Activated T-helper 17 cell treated with anti-CD3 and anti-CD28 coated beads, Interleukin-2, amount 50 U/mL, for 72 hours (primary cell): ENCODE results near the gene PUM2. TPM values are rescaled to one million over a fixed set of nuclear protein-coding genes. Genes with fewer than 3 reads are reported as not detected.

Source experiments
- ATAC-seq: fragments of 150-1000 bp; cut with Tn5 transposase; replicated peaks from 2 replicates; pipeline ENCODE4 v1.10.0; 2021; ENCODE audit warnings: mild to moderate bottlenecking, moderate library complexity
- H3K27ac Mint-ChIP-seq: one replicate; pipeline ENCODE4 v1.8.0; 2022; ENCODE audit warnings: mixed read lengths
- H3K27me3 Mint-ChIP-seq: one replicate; pipeline ENCODE4 v1.8.0; 2022; ENCODE audit warnings: mixed read lengths
- H3K36me3 Mint-ChIP-seq: one replicate; pipeline ENCODE4 v1.8.0; 2022; ENCODE audit warnings: low read depth, mild to moderate bottlenecking, mixed read lengths
- H3K4me1 Mint-ChIP-seq: one replicate; pipeline ENCODE4 v1.8.0; 2022; ENCODE audit warnings: mixed read lengths
- H3K4me3 Mint-ChIP-seq: one replicate; pipeline ENCODE4 v1.8.0; 2022; ENCODE audit warnings: mild to moderate bottlenecking, mixed read lengths
- H3K9me3 Mint-ChIP-seq: one replicate; pipeline ENCODE4 v1.8.0; 2022; ENCODE audit warnings: mixed read lengths
- total RNA-seq, 2 donors: library from RNA; stranded (reverse); gene quantifications; one replicate each; pipeline ENCODE4 v1.2.3, GENCODE V29; 2022

Gene PUM2, protein sequence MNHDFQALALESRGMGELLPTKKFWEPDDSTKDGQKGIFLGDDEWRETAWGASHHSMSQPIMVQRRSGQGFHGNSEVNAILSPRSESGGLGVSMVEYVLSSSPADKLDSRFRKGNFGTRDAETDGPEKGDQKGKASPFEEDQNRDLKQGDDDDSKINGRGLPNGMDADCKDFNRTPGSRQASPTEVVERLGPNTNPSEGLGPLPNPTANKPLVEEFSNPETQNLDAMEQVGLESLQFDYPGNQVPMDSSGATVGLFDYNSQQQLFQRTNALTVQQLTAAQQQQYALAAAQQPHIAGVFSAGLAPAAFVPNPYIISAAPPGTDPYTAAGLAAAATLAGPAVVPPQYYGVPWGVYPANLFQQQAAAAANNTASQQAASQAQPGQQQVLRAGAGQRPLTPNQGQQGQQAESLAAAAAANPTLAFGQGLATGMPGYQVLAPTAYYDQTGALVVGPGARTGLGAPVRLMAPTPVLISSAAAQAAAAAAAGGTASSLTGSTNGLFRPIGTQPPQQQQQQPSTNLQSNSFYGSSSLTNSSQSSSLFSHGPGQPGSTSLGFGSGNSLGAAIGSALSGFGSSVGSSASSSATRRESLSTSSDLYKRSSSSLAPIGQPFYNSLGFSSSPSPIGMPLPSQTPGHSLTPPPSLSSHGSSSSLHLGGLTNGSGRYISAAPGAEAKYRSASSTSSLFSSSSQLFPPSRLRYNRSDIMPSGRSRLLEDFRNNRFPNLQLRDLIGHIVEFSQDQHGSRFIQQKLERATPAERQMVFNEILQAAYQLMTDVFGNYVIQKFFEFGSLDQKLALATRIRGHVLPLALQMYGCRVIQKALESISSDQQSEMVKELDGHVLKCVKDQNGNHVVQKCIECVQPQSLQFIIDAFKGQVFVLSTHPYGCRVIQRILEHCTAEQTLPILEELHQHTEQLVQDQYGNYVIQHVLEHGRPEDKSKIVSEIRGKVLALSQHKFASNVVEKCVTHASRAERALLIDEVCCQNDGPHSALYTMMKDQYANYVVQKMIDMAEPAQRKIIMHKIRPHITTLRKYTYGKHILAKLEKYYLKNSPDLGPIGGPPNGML
- total RNA-seq: 100 to 1,000 TPM; 113 to 120 TPM

DNA sequence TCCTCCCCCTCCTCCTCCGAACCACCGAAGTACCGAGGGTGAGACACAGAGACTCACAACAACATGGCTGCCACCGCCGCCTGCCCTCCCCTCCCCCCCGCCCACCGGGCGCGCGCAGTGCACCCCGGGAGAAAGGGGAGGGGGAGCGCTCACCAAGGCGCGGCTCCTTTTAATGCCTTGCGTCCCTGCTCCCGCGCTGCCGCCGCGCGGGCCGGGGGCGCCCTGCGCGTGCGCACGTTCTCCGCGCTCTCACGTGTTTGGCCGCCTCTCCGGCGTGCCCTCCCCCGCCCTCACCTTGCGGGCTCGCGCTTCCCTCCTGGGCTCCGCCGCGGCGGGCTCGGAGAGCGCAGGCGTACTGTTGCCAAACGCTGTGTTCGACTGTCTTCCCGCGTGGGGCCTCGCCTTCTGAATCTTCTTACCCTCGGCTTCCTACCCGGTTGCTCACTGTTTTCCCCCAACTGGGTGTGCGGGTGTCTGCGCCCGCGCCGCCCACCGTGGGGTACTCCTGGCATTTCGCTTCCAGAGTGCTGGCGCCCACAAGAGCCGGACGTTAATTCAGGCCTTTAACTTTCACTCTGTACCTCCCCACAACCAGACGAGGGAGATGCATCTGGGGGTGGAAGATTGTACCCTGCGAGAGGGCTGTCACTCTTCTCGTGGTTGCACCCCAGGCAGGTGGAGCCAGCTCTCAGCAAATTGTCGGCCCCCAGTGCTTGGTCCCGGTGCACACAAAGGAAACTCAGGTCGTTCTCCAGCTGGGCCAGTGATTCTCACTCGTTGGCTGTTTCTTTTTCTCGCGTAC lies at the start of gene PUM2:
TSS of gene PUM2 (minus strand) at position 92 of the 802 bp plus-strand sequence. CDS start 23,484 bp downstream, outside the sequence.
- peak; percentile 83 for ATAC-seq
- Mint-ChIP-seq H3K4me3 (no peak within 1 kb of the TSS), H3K27ac (no peak within 1 kb of the TSS), H3K4me1 (peaks cover 16% of the 10 kb centered on the region), H3K36me3 (peaks cover 43% of the 10 kb centered on the region), H3K9me3 (no peaks in the 10 kb centered on the region), H3K27me3 (no peaks in the 10 kb centered on the region)

DNA sequence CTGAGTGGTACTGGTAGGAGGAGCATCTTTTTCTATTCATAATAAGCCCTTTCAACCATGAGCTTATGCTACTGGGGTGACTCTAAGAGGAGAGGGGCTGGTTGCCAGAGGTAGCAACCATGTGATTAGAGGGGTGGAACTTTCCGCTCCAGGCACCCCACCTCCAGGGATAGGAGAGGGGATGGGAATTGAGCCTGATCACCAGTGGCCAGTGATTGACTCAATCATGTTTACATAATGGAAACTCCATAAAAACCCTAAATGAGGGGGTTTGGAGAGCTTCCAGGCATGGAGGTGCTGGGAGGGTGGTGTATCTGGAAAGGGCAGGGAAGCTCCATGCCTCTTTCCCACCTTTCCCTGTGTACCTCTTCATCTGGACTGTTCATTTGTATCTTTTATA lies 49.7 kb upstream of the PUM2 start:
- Mint-ChIP-seq H3K4me1 (no peaks in the 10 kb centered on the region), H3K36me3 (no peaks in the 10 kb centered on the region), H3K27ac (no peak overlapping the region), H3K4me3 (no peak overlapping the region), H3K9me3 (no peaks in the 10 kb centered on the region), H3K27me3 (peaks cover 8% of the 10 kb centered on the region)
- ATAC-seq: no peak

DNA sequence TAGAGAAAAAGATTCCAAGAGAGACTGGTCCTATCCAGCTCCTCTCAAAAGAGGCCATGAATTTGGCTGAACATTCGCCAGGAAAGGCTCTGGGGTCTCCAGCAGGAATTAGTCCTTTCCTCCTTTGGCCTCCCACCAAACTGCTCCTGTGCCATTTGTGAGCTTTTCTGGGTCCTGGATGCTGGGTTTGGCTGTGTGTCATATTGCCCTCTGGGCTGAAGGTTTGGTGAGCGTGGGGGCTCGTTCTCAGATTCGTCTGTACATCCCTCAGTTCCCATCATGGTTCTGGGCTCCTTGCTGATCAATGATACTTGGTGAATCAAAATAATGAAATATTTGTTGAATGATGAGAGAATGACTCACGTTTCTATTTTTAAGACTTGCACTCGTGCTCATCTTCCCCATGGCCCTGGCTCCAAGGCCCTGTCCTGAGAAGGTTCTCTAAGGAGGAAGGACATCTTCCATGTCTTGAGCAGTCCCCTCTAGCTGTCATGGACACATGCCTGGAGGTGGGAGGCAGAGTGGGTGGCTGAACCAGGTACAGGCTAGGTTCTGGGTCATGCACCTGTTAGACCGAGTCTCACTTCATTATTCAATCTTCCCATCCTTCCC lies 48.4 kb upstream of the PUM2 start:
- no peak for ATAC-seq
- H3K4me1 Mint-ChIP-seq: no peaks in the 10 kb centered on the region

DNA sequence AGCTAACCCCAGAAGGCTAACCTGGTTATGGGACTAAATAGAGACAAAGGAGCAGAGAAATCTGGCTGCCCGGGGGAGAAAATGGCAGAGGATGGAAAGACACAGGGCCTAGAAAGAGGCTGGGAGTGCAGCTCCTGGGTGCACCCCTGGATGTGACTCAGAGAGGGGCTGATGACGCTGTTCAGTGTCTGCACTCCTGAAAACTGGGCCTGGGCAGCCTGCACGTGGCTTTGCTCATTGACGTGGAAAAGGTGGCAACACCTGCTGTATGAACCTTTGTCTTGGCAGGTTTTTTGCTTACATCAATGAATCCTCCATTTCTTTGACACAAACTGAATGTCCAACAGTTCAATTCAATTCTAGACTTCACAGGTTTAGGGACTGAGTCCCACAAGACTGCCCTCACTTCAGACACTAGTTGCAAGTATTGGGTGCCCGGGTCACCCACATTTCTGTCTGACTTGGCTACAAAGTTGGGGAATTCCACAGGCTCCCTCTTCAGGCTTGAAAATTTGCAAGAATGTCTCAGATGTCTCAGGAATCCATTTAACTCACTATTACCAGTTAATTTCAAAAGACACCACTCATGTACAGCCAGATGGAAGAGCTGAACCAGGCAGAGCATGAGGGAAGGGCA lies 47.3 kb upstream of the PUM2 start:
- H3K4me3 Mint-ChIP-seq: no peak overlapping the region
- peak overlapping the region; percentile 29 for H3K27ac Mint-ChIP-seq
- ATAC-seq: no peak
- no peaks in the 10 kb centered on the region for H3K36me3 Mint-ChIP-seq
- no peaks in the 10 kb centered on the region for H3K9me3 Mint-ChIP-seq
- no peaks in the 10 kb centered on the region for H3K4me1 Mint-ChIP-seq
- peaks cover 12% of the 10 kb centered on the region for H3K27me3 Mint-ChIP-seq

More for the DNA sequence above, 48.4 kb upstream of the PUM2 start:
- H3K36me3 Mint-ChIP-seq: no peaks in the 10 kb centered on the region
- no peaks in the 10 kb centered on the region for H3K9me3 Mint-ChIP-seq
- no peak overlapping the region for H3K27ac Mint-ChIP-seq
- peaks cover 8% of the 10 kb centered on the region for H3K27me3 Mint-ChIP-seq
- no peak overlapping the region for H3K4me3 Mint-ChIP-seq

DNA sequence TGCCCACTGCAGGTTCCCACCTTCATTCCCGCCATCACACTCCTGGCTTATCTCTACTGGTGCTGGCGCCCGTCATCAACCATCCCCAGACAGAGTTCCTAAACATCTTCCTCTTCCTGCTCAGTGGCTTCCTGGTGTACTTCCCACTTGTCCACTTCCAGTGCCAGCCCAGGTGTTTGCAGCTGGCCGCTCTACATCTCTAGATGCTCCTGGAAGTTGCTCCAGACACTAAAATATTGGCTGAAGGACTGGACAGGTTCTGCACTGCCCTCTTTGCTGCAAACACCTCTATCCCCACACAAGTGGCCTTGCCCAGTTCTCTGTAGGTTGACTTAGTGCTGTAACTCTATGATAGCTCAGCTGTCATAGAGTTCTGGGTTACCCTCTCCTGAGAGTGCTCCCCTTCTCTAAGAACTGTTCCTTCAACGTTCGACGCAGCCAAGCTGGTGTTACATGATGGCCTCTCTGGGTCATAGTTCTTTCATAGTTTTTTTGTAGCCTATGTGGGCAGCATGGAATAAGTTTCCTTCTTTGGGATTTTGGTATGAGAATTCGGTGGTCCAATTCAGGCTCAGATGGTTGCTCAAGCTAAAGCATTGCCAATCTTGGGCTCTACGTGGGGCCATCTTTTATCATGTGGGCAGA lies 45.8 kb upstream of the PUM2 start:
- no peaks in the 10 kb centered on the region for H3K9me3 Mint-ChIP-seq
- H3K27ac Mint-ChIP-seq: no peak overlapping the region
- H3K27me3 Mint-ChIP-seq: peaks cover 12% of the 10 kb centered on the region
- H3K4me1 Mint-ChIP-seq: no peaks in the 10 kb centered on the region
- H3K4me3 Mint-ChIP-seq: no peak overlapping the region
- H3K36me3 Mint-ChIP-seq: no peaks in the 10 kb centered on the region
- no peak for ATAC-seq

DNA sequence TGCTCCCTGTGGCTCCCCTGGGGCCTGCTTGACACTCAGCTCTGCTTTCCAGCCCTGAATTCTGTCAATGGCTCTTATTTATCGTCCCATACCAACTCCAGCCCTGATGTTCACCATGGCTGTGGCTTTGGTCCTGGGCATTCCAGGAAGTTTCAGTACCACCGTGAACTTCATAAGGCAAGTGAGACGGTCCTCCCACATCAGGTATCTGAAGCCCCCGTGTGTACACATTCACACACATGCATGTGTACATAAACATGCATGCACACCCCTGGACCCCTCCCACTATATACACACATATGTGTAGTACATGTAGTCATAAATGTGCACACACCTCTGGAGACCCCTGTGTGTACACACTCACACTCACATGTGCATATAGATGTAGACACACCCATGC lies 43.3 kb upstream of the PUM2 start:
- Mint-ChIP-seq H3K36me3 (no peaks in the 10 kb centered on the region), H3K4me1 (no peaks in the 10 kb centered on the region), H3K27ac (no peak overlapping the region), H3K9me3 (no peaks in the 10 kb centered on the region), H3K27me3 (peaks cover 12% of the 10 kb centered on the region), H3K4me3 (no peak overlapping the region)
- no peak for ATAC-seq

DNA sequence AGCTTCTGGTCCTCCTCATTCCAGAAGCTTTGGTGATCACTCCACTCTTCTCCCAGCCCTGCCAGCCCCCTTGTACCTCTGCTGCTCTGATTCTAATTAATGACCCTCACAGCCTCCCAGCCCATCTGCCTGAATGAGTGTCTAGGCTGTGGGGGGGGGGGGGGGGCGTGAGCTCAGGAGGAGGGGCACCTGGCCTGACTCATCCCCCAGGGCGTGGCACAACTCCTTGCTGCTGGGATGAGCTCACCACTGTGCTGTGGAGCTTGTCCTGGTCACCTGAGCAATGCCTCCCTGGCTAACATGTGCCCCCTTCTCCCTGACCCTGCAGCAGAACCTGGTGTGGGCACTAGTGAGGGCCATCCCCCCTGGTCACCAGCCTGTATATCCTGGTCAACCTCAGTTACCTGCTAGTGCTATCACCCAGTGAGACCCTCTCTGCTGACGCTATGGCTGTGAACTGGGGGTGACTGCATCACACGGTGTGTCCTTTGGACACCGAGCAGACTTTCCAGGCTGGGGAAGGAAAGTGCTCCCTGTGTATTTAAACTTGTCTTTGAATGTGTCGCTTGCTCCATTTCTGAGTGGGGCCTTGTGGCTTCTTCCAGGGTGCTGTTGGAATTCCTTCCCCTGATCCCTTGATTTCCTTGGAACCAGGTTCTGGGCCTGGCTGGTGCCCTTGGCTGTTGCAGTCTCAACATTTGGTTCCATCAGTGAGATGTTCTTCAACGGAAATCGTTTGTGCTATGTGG lies 41.5 kb upstream of the PUM2 start:
- no peak for ATAC-seq
- Mint-ChIP-seq H3K36me3 (no peaks in the 10 kb centered on the region), H3K4me3 (no peak overlapping the region), H3K4me1 (no peaks in the 10 kb centered on the region), H3K27me3 (peaks cover 12% of the 10 kb centered on the region), H3K27ac (peak overlapping the region; percentile 17), H3K9me3 (no peaks in the 10 kb centered on the region)

DNA sequence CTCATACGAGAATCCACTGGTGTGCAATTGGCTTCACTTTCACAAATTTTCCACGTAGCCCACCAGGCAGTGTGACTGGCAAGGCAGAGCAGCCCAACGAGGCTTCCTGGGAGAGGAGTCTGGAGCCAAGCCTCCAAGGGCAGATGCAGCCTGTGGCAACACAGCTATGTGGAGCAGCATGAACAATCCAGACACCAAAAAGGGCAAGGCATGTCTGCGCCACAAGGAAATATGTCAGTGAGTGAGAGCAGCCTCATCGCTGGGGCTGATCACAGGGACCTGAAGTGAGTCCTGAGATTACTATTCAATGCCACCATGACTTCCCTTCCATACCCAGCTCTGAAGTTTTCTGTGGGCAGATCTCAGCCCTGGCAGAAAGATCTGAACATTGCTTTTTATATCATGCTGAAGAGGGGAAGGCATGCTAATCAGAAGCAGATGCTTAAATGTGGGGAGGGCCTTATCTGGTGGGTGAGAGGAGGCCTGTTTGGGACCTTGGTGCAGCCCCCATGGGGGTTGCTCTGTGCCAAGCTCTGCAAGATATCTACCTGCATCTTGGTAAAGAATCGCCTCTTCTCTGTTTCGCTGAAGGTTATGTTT lies 40.0 kb upstream of the PUM2 start:
- no peak overlapping the region for H3K4me3 Mint-ChIP-seq
- peak; percentile 18 for ATAC-seq
- no peaks in the 10 kb centered on the region for H3K4me1 Mint-ChIP-seq
- no peaks in the 10 kb centered on the region for H3K9me3 Mint-ChIP-seq
- H3K36me3 Mint-ChIP-seq: no peaks in the 10 kb centered on the region
- H3K27ac Mint-ChIP-seq: no peak overlapping the region
- H3K27me3 Mint-ChIP-seq: peaks cover 4% of the 10 kb centered on the region

DNA sequence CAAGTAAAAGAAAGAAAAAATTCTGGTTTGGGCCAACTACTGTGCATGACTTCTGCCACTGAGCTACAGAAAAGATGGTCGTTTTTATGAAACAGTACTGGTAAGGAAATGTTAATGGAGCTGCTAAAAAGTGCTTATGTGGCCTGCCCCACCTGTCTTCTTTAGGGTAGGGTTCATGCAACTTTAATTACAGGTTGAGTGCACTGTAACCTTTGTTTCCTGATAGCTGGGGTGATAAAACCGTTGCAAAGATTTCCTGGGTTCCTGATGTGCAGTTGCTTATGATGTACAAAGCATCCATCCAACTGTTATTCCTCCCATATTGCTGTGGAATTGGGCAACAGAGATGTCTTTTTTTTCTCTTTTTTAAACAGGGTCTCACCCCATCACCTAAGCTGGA lies 34.3 kb upstream of the PUM2 start:
- H3K36me3 Mint-ChIP-seq: no peaks in the 10 kb centered on the region
- H3K27ac Mint-ChIP-seq: no peak overlapping the region
- H3K27me3 Mint-ChIP-seq: no peaks in the 10 kb centered on the region
- peaks cover 7% of the 10 kb centered on the region for H3K4me1 Mint-ChIP-seq
- ATAC-seq: no peak
- H3K9me3 Mint-ChIP-seq: no peaks in the 10 kb centered on the region
- H3K4me3 Mint-ChIP-seq: no peak overlapping the region

DNA sequence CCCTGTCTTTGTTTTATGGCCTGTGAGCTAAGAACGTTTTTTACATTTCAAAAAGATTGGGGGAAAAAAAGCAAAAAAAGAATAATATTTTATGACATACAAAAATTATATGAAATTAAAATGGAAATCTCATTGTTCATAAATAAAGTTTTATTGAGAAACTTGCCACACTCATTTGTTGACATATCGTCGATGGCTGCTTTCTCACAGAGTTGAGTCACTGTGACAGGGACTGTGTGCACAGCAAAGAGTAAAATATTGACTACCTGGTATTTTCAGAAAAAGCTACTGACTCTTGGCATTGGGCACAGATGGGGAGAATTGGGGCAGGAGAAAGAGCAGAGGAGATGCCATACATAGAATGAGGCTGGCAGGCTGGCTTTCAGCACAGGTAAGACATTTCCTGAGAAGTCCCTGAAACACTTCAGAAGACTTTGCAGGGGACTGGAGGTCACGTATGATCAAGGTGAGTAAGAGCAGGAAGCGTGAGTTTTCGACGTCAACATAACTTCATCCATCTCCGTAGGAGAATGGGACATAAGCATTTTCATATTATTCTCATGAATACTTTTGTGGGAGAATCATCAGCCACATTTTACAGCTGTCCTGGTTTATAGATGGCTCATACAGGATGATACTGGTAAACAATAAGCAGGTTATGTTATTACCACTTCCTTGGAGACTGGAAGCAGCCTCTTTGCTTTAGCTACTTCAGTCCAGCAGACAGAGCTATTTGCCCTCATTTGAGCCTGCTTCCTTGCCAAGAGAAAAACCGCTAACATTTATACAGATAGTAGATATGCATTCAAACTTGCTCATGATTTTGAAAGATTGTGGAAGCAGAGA lies 32.5 kb upstream of the PUM2 start:
- peak overlapping the region; percentile 88 for H3K27ac Mint-ChIP-seq

DNA sequence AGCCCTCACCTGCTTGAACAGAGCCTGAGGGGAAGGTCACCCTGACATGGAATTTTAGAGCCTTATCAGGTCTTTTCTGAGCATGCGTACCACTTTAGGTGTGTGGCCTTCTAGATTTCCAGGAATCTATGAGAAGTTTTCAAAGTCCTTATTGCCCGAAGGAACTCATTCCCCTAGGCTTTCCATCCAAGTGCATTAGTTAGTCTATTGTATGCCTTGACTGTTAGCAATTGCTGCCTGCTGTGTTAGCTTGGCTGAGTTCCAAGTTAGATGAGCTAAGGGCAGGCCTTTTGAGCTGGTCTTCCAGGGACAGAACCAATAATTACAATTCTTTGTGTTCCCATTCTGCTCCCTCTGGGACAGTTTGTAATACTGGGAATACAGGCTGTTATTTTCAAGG lies 30.8 kb upstream of the PUM2 start:
- Mint-ChIP-seq H3K27me3 (no peaks in the 10 kb centered on the region), H3K27ac (no peak overlapping the region), H3K36me3 (no peaks in the 10 kb centered on the region), H3K4me3 (no peak overlapping the region), H3K4me1 (peaks cover 7% of the 10 kb centered on the region), H3K9me3 (no peaks in the 10 kb centered on the region)
- no peak for ATAC-seq

More for the DNA sequence above, 32.5 kb upstream of the PUM2 start:
- H3K27me3 Mint-ChIP-seq: no peaks in the 10 kb centered on the region
- no peaks in the 10 kb centered on the region for H3K9me3 Mint-ChIP-seq
- peak; percentile 84 for ATAC-seq
- no peaks in the 10 kb centered on the region for H3K36me3 Mint-ChIP-seq
- peak overlapping the region; percentile 57 for H3K4me3 Mint-ChIP-seq
- H3K4me1 Mint-ChIP-seq: peaks cover 7% of the 10 kb centered on the region
